ENCODE measurements around the gene AREL1. TPM values are rescaled to one million over a fixed set of nuclear protein-coding genes. Genes with fewer than 3 reads are reported as not detected.

Gene AREL1
- total and polyA plus RNA-seq, 3 donors from 2014 or later, result 47.7 to 69.9 (median 58.8) TPM

DNA sequence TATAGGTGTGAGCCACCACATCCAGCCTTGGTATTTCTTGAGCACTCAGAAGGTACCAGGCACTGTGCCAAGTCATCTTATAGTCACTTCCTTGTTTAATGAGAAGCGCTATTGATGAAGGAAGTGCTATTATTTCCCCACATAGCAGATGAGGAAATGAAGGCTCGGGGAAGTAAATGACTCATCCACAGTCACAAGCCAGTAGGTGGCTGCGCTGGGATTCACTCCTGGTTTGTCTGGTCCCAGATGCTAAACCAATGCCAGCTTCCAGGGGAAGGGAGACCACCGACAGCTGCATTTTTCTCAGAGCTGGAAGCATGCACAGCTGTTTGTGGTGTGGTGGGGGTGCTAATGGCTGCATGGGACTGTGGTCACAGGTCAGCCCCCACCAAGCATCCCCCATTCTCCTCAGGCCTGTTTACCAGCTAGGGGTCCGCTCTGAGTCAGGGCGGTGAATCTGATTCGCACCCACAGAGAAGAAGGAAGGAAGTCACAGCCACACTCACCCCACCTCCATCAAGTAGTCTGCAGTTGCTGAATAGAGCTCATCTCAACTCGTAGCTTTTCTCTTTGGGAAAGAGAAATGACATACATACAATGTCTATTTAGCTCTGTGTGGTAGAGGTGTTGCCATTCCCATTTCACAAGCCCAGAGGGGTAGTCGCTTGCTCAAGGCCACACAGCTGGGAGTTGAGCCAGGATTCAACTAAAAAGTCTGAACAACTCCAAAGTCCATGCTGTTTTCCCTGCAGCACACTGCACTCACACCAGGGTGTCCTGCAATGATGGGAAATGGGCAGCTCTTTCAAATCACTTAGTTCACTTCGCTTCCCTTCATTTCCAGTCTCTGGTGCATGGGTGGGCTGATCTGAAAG, 94.6 kb downstream of the AREL1 start:
- Histone ChIP-seq H3K4me3 (no peak overlapping the region), H3K27me3 (no peaks in the 10 kb centered on the region), H3K36me3 (ENCODE audit: low read depth, missing control alignments) (no peaks in the 10 kb centered on the region), H3K4me1 (peaks cover 43% of the 10 kb centered on the region), H3K27ac (peak overlapping the region; percentile 0 to 75), H3K9me3 (no peaks in the 10 kb centered on the region)
- DNase-seq, result peak; percentile 58
- TF ChIP-seq POLR2A (IDR thresholded peaks at IDR 0.05), result no peak
- TF ChIP-seq, protein P1, sequence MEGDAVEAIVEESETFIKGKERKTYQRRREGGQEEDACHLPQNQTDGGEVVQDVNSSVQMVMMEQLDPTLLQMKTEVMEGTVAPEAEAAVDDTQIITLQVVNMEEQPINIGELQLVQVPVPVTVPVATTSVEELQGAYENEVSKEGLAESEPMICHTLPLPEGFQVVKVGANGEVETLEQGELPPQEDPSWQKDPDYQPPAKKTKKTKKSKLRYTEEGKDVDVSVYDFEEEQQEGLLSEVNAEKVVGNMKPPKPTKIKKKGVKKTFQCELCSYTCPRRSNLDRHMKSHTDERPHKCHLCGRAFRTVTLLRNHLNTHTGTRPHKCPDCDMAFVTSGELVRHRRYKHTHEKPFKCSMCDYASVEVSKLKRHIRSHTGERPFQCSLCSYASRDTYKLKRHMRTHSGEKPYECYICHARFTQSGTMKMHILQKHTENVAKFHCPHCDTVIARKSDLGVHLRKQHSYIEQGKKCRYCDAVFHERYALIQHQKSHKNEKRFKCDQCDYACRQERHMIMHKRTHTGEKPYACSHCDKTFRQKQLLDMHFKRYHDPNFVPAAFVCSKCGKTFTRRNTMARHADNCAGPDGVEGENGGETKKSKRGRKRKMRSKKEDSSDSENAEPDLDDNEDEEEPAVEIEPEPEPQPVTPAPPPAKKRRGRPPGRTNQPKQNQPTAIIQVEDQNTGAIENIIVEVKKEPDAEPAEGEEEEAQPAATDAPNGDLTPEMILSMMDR (IDR thresholded peaks at IDR 0.05), result no peak
- intact Hi-C loops (cut with DNase I; ENCODE audit: low total_unique reads), result loop anchor here (10.0 kb wide), 1 partner anchor 186 kb away; no protein-coding TSS in a partner anchor
- 64 to 67% methylated on average over 10 of the region's 10 CpGs for WGBS, 2 donors

DNA sequence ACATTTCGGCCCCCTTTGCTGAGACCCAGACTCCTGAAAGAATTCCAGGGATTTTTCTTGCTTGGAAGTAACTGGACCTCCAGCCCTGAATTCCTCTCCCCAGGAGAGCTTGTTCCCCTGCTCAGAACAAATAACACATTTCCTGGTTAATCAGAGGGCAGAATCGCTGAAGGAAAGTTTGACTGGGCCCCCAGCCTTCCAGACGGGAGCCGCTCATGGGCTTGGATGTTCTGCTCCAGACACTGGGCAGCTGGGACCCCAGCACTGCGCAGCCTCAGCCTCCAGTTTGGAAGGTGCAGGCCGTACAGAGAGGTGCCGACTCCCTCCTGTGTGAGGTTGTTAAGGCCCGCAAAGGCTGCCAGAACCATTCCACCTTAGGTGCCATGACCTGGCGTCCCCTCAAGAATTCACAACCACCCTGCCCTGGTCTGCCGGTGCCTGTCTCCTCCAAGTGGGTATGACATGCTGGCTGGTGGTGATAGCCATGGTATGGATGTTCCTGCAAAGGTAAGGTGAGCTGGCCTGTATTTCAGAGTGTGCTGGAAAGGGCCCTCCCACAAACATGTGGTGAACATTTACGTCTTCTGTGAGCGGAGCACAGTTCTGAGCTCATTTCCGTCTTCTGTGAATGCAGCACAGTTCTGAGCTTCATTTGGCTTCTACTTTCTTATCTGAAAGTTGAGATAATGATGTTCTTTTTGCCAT, 95.7 kb downstream of the AREL1 start:
- Histone ChIP-seq H3K36me3 (ENCODE audit: low read depth, missing control alignments) (no peaks in the 10 kb centered on the region), H3K27ac (peak overlapping the region; percentile 0 to 75), H3K4me3 (no peak overlapping the region), H3K27me3 (no peaks in the 10 kb centered on the region), H3K4me1 (peaks cover 43% of the 10 kb centered on the region), H3K9me3 (no peaks in the 10 kb centered on the region)
- 64% methylated on average over 8 to 13 of the region's 13 CpGs for WGBS, 2 donors
- TF ChIP-seq, protein P1 (IDR thresholded peaks at IDR 0.05), result no peak
- no peak for TF ChIP-seq POLR2A (IDR thresholded peaks at IDR 0.05)
- DNase-seq, result peak; percentile 33
- intact Hi-C loops (cut with DNase I; ENCODE audit: low total_unique reads), result loop anchor here (10.0 kb wide), 1 partner anchor 188 kb away; no protein-coding TSS in a partner anchor

DNA sequence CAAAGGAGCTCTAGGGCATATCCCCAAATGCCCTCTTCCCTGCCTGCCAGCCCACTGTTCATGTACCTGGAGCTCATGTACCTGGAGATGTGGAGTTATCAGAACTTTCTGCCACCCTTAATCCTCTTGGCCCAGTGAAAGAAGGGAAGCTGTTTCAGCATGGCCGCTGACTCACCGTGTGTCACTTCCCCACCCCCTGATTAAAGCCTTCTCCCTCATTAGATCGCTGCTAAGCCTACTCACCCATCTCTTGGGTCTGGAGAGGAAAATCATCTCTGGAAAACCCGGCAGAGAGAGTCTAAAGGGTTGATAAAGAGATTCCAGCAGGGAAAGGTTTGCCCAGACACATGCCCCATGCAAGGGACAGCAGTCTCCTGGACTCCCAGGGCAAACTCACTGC, 96.4 kb downstream of the AREL1 start:
- H3K36me3 ChIP-seq (ENCODE audit: low read depth, missing control alignments), result no peaks in the 10 kb centered on the region
- DNase-seq, result no peak
- no peaks in the 10 kb centered on the region for H3K9me3 ChIP-seq
- H3K4me3 ChIP-seq, result no peak overlapping the region
- no peaks in the 10 kb centered on the region for H3K27me3 ChIP-seq
- peaks cover 45% of the 10 kb centered on the region for H3K4me1 ChIP-seq
- intact Hi-C loops (cut with DNase I; ENCODE audit: low total_unique reads), result loop anchor here (10.0 kb wide), 1 partner anchor 188 kb away; no protein-coding TSS in a partner anchor
- TF ChIP-seq, protein P1 (IDR thresholded peaks at IDR 0.05), result no peak
- TF ChIP-seq POLR2A (IDR thresholded peaks at IDR 0.05), result no peak
- peak overlapping the region; percentile 0 to 75 for H3K27ac ChIP-seq
- WGBS, 2 donors, result 66 to 74% methylated on average over 4 of the region's 4 CpGs

DNA sequence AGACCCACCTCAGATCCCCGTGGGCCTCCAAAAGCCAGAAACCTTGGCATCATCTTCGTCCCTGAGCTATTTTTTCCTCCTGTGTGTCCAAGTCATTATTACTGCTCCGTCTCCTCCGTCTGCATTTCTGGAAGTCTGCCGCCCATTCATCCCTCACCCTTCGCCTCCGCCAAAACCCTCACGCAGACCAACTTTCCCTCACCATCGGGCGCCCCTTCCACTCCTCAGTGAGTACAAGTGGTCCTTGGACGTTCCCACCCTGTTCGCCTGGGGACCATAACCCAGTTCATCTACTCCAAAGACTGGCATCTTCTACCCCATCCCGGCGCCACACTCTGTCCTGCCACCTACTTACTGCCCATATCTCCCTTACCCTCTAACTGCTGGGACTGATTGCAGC, 97.1 kb downstream of the AREL1 start:
- intact Hi-C loops (cut with DNase I; ENCODE audit: low total_unique reads), result loop anchor here (10.0 kb wide), 1 partner anchor 189 kb away; no protein-coding TSS in a partner anchor
- DNase-seq, result no peak
- peaks cover 39% of the 10 kb centered on the region for H3K4me1 ChIP-seq

More for the DNA sequence above, 97.1 kb downstream of the AREL1 start:
- 84 to 85% methylated on average over 14 of the region's 14 CpGs for WGBS, 2 donors
- H3K9me3 ChIP-seq, result no peaks in the 10 kb centered on the region
- no peaks in the 10 kb centered on the region for H3K27me3 ChIP-seq
- no peaks in the 10 kb centered on the region for H3K36me3 ChIP-seq (ENCODE audit: low read depth, missing control alignments)
- peak overlapping the region in 1 of 2 donors; percentile 35 for H3K27ac ChIP-seq
- H3K4me3 ChIP-seq, result no peak overlapping the region
- no peak for TF ChIP-seq POLR2A (IDR thresholded peaks at IDR 0.05)
- TF ChIP-seq, protein P1 (IDR thresholded peaks at IDR 0.05), result no peak

Data from testis (tissue), 3 donors.